ENCODE results near the gene C4orf50.

- no peak for TF ChIP-seq CTCF (conservative IDR thresholded peaks at IDR 0.05)
- no peak for TF ChIP-seq EZH2 (IDR thresholded peaks at IDR 0.05; ENCODE audit: low read depth)
Observed at GRCh38 chr4:5959211-5959982, 58.8 kb downstream of the C4orf50 start.

Measured in PC-9 (cell line).